ENCODE results near the gene SCUBE2.

SCUBE2 gene

DNA sequence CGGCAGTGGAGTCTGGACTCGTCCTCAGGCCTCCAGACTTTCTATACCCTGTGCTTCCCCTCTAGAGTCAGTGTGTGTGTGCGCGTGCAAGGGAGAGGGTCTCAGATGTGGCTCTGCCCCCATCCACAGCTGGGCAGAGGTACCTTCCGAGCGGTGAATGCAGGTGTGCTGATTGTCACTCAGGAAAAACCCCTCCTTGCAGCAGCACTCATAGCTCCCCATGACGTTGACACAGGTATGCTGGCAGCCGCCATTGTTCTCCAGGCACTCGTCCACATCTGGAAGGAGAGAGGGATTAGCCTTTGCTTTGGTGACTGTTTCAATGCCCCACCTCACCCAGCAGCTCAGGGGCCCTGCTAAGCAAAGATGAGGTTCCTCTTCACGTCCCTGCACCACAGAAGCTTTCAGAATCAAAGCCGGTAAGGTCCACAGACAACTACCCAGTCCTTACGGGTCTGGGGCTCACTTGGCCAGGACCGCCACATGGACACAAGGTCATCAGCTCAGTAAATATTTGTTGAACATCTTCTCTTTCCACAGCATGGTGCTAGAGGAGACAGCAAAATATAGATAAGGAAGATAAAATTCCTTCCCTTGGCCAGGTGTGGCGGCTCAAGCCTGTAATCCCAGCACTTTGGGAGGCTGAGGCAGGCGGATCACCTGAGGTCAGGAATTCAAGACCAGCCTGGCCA lies 16.9 kb downstream of the SCUBE2 start:
- TF ChIP-seq, protein P1, sequence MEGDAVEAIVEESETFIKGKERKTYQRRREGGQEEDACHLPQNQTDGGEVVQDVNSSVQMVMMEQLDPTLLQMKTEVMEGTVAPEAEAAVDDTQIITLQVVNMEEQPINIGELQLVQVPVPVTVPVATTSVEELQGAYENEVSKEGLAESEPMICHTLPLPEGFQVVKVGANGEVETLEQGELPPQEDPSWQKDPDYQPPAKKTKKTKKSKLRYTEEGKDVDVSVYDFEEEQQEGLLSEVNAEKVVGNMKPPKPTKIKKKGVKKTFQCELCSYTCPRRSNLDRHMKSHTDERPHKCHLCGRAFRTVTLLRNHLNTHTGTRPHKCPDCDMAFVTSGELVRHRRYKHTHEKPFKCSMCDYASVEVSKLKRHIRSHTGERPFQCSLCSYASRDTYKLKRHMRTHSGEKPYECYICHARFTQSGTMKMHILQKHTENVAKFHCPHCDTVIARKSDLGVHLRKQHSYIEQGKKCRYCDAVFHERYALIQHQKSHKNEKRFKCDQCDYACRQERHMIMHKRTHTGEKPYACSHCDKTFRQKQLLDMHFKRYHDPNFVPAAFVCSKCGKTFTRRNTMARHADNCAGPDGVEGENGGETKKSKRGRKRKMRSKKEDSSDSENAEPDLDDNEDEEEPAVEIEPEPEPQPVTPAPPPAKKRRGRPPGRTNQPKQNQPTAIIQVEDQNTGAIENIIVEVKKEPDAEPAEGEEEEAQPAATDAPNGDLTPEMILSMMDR (conservative IDR thresholded peaks at IDR 0.05; ENCODE audit: low read depth, low read length), result no peak
- H3K4me3 ChIP-seq (ENCODE audit: low read depth, low read length), result no peak overlapping the region
- DNase-seq (ENCODE audit: low read depth), result no peak

DNA sequence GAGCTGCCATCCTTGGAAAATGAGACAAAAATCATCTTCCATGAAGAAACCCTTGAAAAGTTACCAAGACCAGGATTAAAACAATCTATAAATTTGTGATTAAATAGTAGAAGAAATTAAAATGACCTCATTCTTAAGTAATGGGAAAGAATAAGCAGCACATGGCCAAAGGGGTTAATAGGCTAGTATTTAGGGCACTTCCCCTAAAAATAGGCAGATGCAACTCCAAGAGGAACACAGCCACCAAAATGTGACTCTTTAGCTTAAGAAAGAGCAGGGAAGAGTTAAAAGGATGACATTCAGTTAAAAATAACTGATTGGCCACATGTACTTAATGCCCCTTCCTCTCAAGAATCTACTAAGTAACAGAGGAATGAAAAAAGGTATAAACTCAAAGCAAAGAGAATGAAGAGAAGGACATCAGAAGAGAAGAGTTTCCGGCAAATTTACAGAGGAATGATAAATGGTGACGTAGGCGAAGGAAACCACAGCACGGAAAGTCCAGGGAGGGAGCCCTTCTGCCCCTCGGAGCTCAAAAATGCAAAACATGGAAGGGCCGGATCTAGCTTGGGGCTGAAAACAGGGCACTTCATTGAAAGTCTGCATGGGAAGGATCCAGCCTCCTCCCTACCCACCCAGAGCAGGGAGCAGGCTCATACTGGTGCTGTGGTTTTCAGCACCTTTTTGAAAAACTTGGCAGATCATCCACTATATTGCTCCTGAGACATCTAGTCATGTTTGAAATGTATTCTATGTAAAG lies 17.8 kb downstream of the SCUBE2 start:
- TF ChIP-seq, protein P1 (conservative IDR thresholded peaks at IDR 0.05; ENCODE audit: low read depth, low read length), result no peak
- peak; percentile 21 for DNase-seq (ENCODE audit: low read depth)
- no peak overlapping the region for H3K4me3 ChIP-seq (ENCODE audit: low read depth, low read length)

DNA sequence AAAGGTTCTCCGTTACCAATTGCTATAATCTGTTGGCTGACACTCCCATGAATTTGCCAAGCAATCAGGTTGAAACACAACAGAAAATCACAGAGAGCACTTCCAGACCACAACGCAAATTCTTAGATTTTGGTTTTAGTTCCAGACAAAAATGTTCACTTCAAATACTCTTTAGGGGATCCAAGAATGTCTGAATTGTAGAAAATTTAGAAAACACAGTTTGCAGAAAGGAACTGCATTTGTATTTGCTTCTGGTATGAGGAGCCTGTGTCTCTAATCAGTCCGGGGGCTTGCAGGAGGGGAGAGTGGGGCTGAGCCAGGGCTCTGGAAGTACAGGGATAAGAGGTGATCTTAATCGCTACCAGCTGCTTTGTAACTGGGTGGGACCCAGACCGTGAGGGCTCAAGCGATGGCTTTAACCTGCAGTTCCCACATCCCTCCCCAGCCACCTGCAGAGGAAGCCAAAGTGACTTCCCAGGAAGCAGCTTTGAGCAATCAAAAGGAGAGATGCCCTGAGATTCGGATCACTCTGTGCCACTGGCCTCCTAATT lies 18.7 kb downstream of the SCUBE2 start:
- no peak for DNase-seq (ENCODE audit: low read depth)

DNA sequence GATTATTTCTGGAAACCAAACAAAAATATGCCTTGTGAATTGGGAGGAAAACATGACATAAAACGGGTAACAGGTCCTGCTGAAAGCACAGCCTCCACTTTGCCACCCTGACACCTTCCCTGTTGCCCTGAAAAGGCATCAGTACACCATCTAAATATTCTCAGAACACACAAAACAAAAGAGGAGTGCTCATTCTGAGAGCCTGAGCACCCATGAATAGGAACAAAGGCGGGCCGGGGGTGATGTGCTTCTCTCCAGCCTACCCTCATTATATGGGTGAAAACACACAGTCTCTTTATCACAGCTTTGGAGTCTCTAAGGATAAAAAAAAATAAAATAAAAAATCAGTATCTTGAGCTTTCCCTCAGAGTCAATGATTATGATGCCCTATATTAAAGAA lies 19.7 kb downstream of the SCUBE2 start:
- TF ChIP-seq, protein P1 (conservative IDR thresholded peaks at IDR 0.05; ENCODE audit: low read depth, low read length), result no peak
- DNase-seq (ENCODE audit: low read depth), result no peak
- H3K4me3 ChIP-seq (ENCODE audit: low read depth, low read length), result no peak overlapping the region

More for the DNA sequence above, 18.7 kb downstream of the SCUBE2 start:
- no peak overlapping the region for H3K4me3 ChIP-seq (ENCODE audit: low read depth, low read length)
- TF ChIP-seq, protein P1 (conservative IDR thresholded peaks at IDR 0.05; ENCODE audit: low read depth, low read length), result no peak

DNA sequence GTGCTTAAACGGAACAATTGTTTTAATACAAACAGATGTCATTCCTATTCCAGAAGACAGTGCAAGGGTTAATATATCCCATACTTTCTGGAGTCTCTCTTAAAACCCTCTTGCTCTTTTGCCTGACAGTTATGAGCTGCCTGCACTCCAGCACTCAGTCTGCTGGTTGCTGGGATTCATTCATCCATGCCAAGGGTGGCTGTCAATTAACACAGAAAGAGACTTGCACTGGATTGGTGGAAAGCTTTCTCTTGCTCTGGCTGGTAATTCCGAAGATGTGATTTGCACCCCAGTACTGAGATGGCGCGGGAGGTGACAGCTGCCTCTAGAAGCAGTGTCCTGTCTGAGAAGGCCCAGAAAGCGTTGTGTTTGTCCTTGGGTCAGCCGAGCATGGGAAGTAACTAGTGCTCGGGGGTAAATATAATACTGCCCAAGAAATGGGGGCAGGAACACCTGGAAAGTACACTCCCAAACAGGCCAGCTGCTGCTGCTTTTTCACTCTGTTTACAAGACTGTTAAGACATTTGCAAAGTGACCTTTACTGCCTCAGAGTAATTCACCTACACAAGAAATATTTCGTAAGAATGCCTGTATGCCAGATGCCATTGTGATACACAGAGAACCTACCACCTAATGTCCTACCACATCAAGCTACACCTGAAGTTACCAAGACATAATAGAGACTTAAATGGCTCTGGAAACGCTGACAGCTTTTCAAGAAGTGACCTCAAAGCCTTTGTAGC lies 20.5 kb downstream of the SCUBE2 start:
- DNase-seq (ENCODE audit: low read depth), result no peak
- TF ChIP-seq, protein P1 (conservative IDR thresholded peaks at IDR 0.05; ENCODE audit: low read depth, low read length), result no peak
- no peak overlapping the region for H3K4me3 ChIP-seq (ENCODE audit: low read depth, low read length)

DNA sequence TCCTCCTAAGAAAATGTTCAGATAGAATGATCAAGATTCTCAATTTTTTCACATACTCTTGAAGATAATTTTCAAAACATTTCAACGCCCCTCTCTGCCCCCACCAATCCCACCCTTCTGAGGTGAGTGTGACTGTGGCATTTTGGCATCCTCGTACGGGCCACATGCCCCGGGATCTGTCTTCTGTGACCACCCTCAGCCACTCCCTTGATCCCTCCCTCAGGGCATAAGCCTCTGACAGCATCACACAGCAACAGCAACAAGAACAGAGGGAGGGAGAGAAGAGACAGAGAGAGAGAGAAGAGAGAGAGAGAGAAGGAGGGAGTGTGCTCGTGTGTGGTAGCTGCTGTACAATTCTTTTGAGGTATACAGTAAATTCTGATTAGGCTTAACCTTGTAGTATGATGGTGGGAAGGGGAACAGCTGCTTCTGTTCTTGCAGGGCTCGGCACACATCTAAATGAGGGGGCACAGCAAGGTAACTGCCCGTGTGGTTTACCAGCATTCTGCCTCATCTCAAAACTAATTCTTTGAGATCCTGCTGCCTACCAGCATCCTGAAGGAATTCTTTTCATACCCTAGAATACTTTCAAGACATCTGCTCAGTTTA lies 21.4 kb downstream of the SCUBE2 start:
- TF ChIP-seq, protein P1 (conservative IDR thresholded peaks at IDR 0.05; ENCODE audit: low read depth, low read length), result no peak

More for the DNA sequence above, 21.4 kb downstream of the SCUBE2 start:
- DNase-seq (ENCODE audit: low read depth), result no peak
- no peak overlapping the region for H3K4me3 ChIP-seq (ENCODE audit: low read depth, low read length)
